K562 (cell line): ENCODE measurements around the gene SLC38A11. TPM values are rescaled to one million over a fixed set of nuclear protein-coding genes. Genes with fewer than 3 reads are reported as not detected.

Experiments used
- ATAC-seq: fragments of 200-7000 bp; cut with Tn5 transposase; 3 replicates; pipeline ENCODE4 v1.9.1; 2020; ENCODE audit warnings: moderate library complexity
- BruUV-seq: library from RNA; stranded (reverse); fragments of 400-500 nt; replicated peaks from 2 replicates; lab custom pipeline; 2021; lab: Mats Ljungman, UMichigan
- CTCF ChIA-PET: fragments of 300-600 bp; formaldehyde crosslinking; extraction: SDS; loops from one replicate; lab custom pipeline; 2021; ENCODE audit warnings: low intra/inter-chr PET ratio; lab: Yijun Ruan, JAX
- POLR2A ChIA-PET: fragments of 300-600, 350-650 bp; sonication (Branson Sonifier 250); formaldehyde crosslinking; extraction: SDS; loops from one replicate; lab custom pipeline; 2021; ENCODE audit warnings: antibody characterized with exemption, inconsistent platforms; lab: Yijun Ruan, JAX
- DNase-seq, 4 experiments: peaks; one replicate each; pipeline versions ENCODE4 v3.0.0 to v3.0.0-alpha.2; 2011 to 2018; ENCODE audit warnings: low spot score in 3 of 4, mixed read lengths in 3 of 4; ENCODE audit errors: extremely low read depth in 1 of 4
- FAIRE-seq: peaks from 2 replicates; lab custom pipeline; 2011; peaks lifted over from hg19 to GRCh38; lab: Jason Lieb, UNC
- H2AFZ ChIP-seq: 2 replicates; pipeline ENCODE4 v1.6.0; 2011; ENCODE audit warnings: low read depth, low read length, control low read depth, inconsistent platforms
- H3K27ac ChIP-seq: fragments of 200-600 bp; 3 replicates; pipeline ENCODE4 v1.8.0; 2011; ENCODE audit warnings: low read depth, mild to moderate bottlenecking, control low read depth, inconsistent platforms, low read length, moderate library complexity, mixed read lengths; ENCODE audit errors: extremely low read depth
- H3K27me3 ChIP-seq, 2 experiments: fragments of 300-600 bp in 1 of 2; 2 replicates in 1 of 2; 3 replicates in 1 of 2; pipeline versions ENCODE4 v1.6.0 to v1.8.0; 2011; ENCODE audit warnings: inconsistent platforms in 2 of 2, low read length in 2 of 2, mild to moderate bottlenecking in 1 of 2, mixed read lengths in 1 of 2, moderate library complexity in 1 of 2; ENCODE audit not compliant: control insufficient read depth in 2 of 2, insufficient read depth in 2 of 2
- H3K36me3 ChIP-seq: fragments of 300-600 bp; 3 replicates; pipeline ENCODE4 v1.8.0; 2011; ENCODE audit warnings: mild to moderate bottlenecking, low read length, inconsistent platforms; ENCODE audit not compliant: control insufficient read depth, insufficient read depth
- H3K4me1 ChIP-seq, 2 experiments: fragments of 200-600 bp in 1 of 2; replicated peaks in 1 of 2; 2 replicates in 1 of 2; 3 replicates in 1 of 2; pipeline versions ENCODE4 v1.5.1 to v1.8.0; 2011; ENCODE audit warnings: inconsistent platforms in 2 of 2, low read length in 2 of 2, mild to moderate bottlenecking in 1 of 2, mixed read lengths in 1 of 2, moderate library complexity in 1 of 2; ENCODE audit not compliant: control insufficient read depth in 2 of 2, insufficient read depth in 2 of 2
- H3K4me2 ChIP-seq: 2 replicates; pipeline ENCODE4 v1.6.1; 2011; ENCODE audit warnings: low read length, control low read depth, inconsistent platforms, mixed read lengths; ENCODE audit not compliant: insufficient read depth
- H3K4me3 ChIP-seq: fragments of 200-600 bp; sonication (generic), shearing (Covaris generic); 2 replicates; pipeline ENCODE4 v1.5.1; 2016; ENCODE audit warnings: control low read depth, inconsistent platforms
- H3K79me2 ChIP-seq: fragments of 200-600 bp; 3 replicates; pipeline ENCODE4 v1.8.0; 2011; ENCODE audit warnings: low read length, inconsistent platforms; ENCODE audit not compliant: control insufficient read depth, insufficient read depth
- H3K9ac ChIP-seq, 2 experiments: 2 replicates each; pipeline versions ENCODE4 v1.6.0 to v1.6.1; 2011; ENCODE audit warnings: low read depth in 2 of 2, low read length in 2 of 2, control low read depth in 1 of 2, inconsistent platforms in 1 of 2, mild to moderate bottlenecking in 1 of 2, mixed read lengths in 1 of 2; ENCODE audit not compliant: insufficient read depth in 1 of 2
- H3K9me1 ChIP-seq: one replicate; pipeline ENCODE4 v1.6.0; 2011; ENCODE audit warnings: inconsistent platforms, mild to moderate bottlenecking, low read length, moderate library complexity; ENCODE audit not compliant: control insufficient read depth, insufficient read depth
- H3K9me3 ChIP-seq: replicated peaks from 2 replicates; pipeline ENCODE4 v1.5.1; 2011; ENCODE audit warnings: low read depth, low read length, inconsistent platforms; ENCODE audit not compliant: control insufficient read depth, insufficient read depth
- H4K20me1 ChIP-seq: replicated peaks from 2 replicates; pipeline ENCODE4 v1.6.1; 2011; ENCODE audit warnings: low read length, inconsistent platforms, mixed read lengths; ENCODE audit not compliant: control insufficient read depth, insufficient read depth
- RBBP5 ChIP-seq: fragments of 200-600 bp; sonication (generic); IDR thresholded peaks from 2 replicates; pipeline ENCODE4 v1.6.1; 2012; ENCODE audit warnings: borderline replicate concordance, mild to moderate bottlenecking, low read length, control low read depth, inconsistent platforms; ENCODE audit not compliant: insufficient read depth, poor library complexity, severe bottlenecking
- WGBS: fragments of 100-300 bp; shearing (Covaris generic); methylation state at CpG from one replicate; pipeline ENCODE4 v1.1.6; 2016; ENCODE audit warnings: low coverage, mixed read lengths; ENCODE audit not compliant: insufficient coverage; ENCODE audit errors: missing lambda C conversion rate; 5-methylcytosine and 5-hydroxymethylcytosine counted together
- in situ Hi-C: fragments of 300-500 bp; cut with MboI; formaldehyde crosslinking; loops from 4 replicates; pipeline ENCODE4 v1.15.0; 2018; ENCODE audit warnings: inconsistent platforms, mixed read lengths
- intact Hi-C: fragments of 100-400 bp; cut with micrococcal nuclease; formaldehyde crosslinking; loops from 2 replicates; pipeline ENCODE4 v1.14.2; 2022
- polyA plus RNA-seq, 8 experiments: library from polyadenylated mRNA; depleted of rRNA in 4 of 8; stranded (reverse) in 5 of 8; unstranded in 3 of 8; fragments of >200 nt; fragmentation: Nextera tagmentation in 2 of 8; fragmentation: Illumina TruSeq in 1 of 8; extraction: Ambion mirVana in 2 of 8; extraction: Trizol in 1 of 8; gene quantifications; 2 replicates each; pipeline versions ENCODE4 v1.2.1 to v1.2.3, GENCODE V29; 2011 to 2014; ENCODE audit warnings: inconsistent platforms in 1 of 8, missing spikeins in 1 of 8
- total RNA-seq, 7 experiments: library from RNA; depleted of rRNA in 6 of 7; stranded (reverse); fragments of >200 nt in 6 of 7; fragmentation: Illumina TruSeq in 2 of 7; extraction: Trizol in 2 of 7; gene quantifications; 2 replicates each; pipeline versions ENCODE4 v1.2.1 to v1.2.3, GENCODE V29; 2011 to 2021; ENCODE audit warnings: low replicate concordance in 1 of 7
- TF ChIP-seq, protein P1 (sequence below), 2 experiments: fragments of 450-650 bp in 1 of 2; IDR thresholded peaks; 2 replicates each; pipeline ENCODE4 v1.6.1; 2011 to 2017; ENCODE audit warnings: low read depth in 2 of 2, antibody characterized with exemption in 1 of 2, borderline replicate concordance in 1 of 2, low read length in 1 of 2, mild to moderate bottlenecking in 1 of 2, mixed read lengths in 1 of 2; ENCODE audit not compliant: control insufficient read depth in 1 of 2

SLC38A11 gene
- total and polyA plus RNA-seq, 9 of the 15 experiments (the other 6 are each of a cell fraction or from before 2014, with no cell fraction given), result not detected

GRCh38 chr2:164879901-164880535 lies 75.3 kb downstream of the SLC38A11 start:
- no peaks in the 10 kb centered on the region for H3K9me1 ChIP-seq
- no peaks in the 10 kb centered on the region for H3K79me2 ChIP-seq
- TF ChIP-seq, protein P1, sequence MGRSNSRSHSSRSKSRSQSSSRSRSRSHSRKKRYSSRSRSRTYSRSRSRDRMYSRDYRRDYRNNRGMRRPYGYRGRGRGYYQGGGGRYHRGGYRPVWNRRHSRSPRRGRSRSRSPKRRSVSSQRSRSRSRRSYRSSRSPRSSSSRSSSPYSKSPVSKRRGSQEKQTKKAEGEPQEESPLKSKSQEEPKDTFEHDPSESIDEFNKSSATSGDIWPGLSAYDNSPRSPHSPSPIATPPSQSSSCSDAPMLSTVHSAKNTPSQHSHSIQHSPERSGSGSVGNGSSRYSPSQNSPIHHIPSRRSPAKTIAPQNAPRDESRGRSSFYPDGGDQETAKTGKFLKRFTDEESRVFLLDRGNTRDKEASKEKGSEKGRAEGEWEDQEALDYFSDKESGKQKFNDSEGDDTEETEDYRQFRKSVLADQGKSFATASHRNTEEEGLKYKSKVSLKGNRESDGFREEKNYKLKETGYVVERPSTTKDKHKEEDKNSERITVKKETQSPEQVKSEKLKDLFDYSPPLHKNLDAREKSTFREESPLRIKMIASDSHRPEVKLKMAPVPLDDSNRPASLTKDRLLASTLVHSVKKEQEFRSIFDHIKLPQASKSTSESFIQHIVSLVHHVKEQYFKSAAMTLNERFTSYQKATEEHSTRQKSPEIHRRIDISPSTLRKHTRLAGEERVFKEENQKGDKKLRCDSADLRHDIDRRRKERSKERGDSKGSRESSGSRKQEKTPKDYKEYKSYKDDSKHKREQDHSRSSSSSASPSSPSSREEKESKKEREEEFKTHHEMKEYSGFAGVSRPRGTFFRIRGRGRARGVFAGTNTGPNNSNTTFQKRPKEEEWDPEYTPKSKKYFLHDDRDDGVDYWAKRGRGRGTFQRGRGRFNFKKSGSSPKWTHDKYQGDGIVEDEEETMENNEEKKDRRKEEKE (IDR thresholded peaks at IDR 0.05; ENCODE audit: borderline replicate concordance in 1 of 2, control insufficient read depth in 1 of 2, low read depth in 2 of 2, low read length in 1 of 2), result no peak
- TF ChIP-seq RBBP5, result no peak
- H3K27ac ChIP-seq, result no peak overlapping the region
- no peaks in the 10 kb centered on the region for H3K27me3 ChIP-seq
- FAIRE-seq (no peak), ATAC-seq (no peak), DNase-seq (no peak)
- CTCF ChIA-PET, result no interaction called here
- H3K4me3 ChIP-seq, result no peak overlapping the region
- POLR2A ChIA-PET, result no interaction called here
- no peak overlapping the region for H3K9ac ChIP-seq
- in situ Hi-C loops (no loop called here), intact Hi-C loops (no loop called here)
- H3K9me3 ChIP-seq, result peaks cover 4% of the 10 kb centered on the region; the same call in 1 of the 2 replicates
- no peaks in the 10 kb centered on the region for H4K20me1 ChIP-seq
- no peak overlapping the region for H2AFZ ChIP-seq
- no peak overlapping the region for H3K4me2 ChIP-seq
- WGBS, result 2% methylated on average over 2 of the region's 2 CpGs
- no TSS peak for BruUV-seq
- no peaks in the 10 kb centered on the region for H3K36me3 ChIP-seq
- H3K4me1 ChIP-seq, result no peaks in the 10 kb centered on the region
